NCI-H2196 (cell line): ENCODE measurements around the gene CACNG4.
"Not testable (repeated sequence)": the region's sequence is repeated elsewhere in the genome, so short reads cannot be mapped to it uniquely, and the experiment has no call there.

Source experiments
- DNase-seq: peaks from one replicate; lab custom pipeline; 2025; ENCODE audit not compliant: unreplicated experiment; lab: John Stamatoyannopoulos, UW

Gene CACNG4

GRCh38 chr17:67041119-67041518, 76.6 kb downstream of the CACNG4 start:
- DNase-seq: not testable (repeated sequence)

GRCh38 chr17:67041531-67041930, 77.0 kb downstream of the CACNG4 start:
- no peak for DNase-seq

GRCh38 chr17:67041941-67042899, 77.7 kb downstream of the CACNG4 start:
- DNase-seq: no peak

- DNase-seq: no peak
Observed at GRCh38 chr17:67043283-67043682, 78.8 kb downstream of the CACNG4 start.

GRCh38 chr17:67044016-67044772, 79.7 kb downstream of the CACNG4 start, which contains the start of gene CACNG1:
Gene CACNG1 (plus strand): TSS chr17:67044554. CDS start chr17:67044661, 107 bp downstream.
- no peak for DNase-seq

- DNase-seq: no peak
Observed at GRCh38 chr17:67044940-67045339, 80.4 kb downstream of the CACNG4 start.

GRCh38 chr17:67046398-67046797, 81.9 kb downstream of the CACNG4 start:
- no peak for DNase-seq

- no peak for DNase-seq
Observed at GRCh38 chr17:67047382-67047781, 82.9 kb downstream of the CACNG4 start.

GRCh38 chr17:67049025-67049739, 84.7 kb downstream of the CACNG4 start:
- no peak for DNase-seq

- DNase-seq: no peak
Observed at GRCh38 chr17:67050066-67050465, 85.6 kb downstream of the CACNG4 start.

- DNase-seq: no peak
Observed at GRCh38 chr17:67050471-67051154, 86.1 kb downstream of the CACNG4 start.

- DNase-seq: no peak
Observed at GRCh38 chr17:67051155-67051538, 86.6 kb downstream of the CACNG4 start.

GRCh38 chr17:67051837-67052236, 87.3 kb downstream of the CACNG4 start:
- DNase-seq: no peak

GRCh38 chr17:67052720-67053437, 88.4 kb downstream of the CACNG4 start:
- no peak for DNase-seq

GRCh38 chr17:67053438-67054000, 89.0 kb downstream of the CACNG4 start:
- DNase-seq: no peak

GRCh38 chr17:67054011-67054591, 89.6 kb downstream of the CACNG4 start:
- no peak for DNase-seq

- DNase-seq: no peak
Observed at GRCh38 chr17:67054608-67055007, 90.1 kb downstream of the CACNG4 start.

- DNase-seq: no peak
Observed at GRCh38 chr17:67055041-67055443, 90.5 kb downstream of the CACNG4 start.
